ENCODE results near the gene SLC6A2. TPM values are rescaled to one million over a fixed set of nuclear protein-coding genes. Genes with fewer than 3 reads are reported as not detected.

The SLC6A2 gene
- total and polyA plus RNA-seq, 4 experiments from 2014 or later: not detected

Other genes starting within 250 kb of the SLC6A2 start
- gene MMP2, start 176.8 kb upstream of the SLC6A2 start, total RNA-seq: under 1 TPM; 0.55 to 0.84 TPM
- not detected for gene MMP2, start 176.8 kb upstream of the SLC6A2 start, polyA plus RNA-seq
- gene LPCAT2, start 146.9 kb upstream of the SLC6A2 start, total RNA-seq: under 1 TPM; 0.47 to 0.76 TPM
- gene LPCAT2, start 146.9 kb upstream of the SLC6A2 start, polyA plus RNA-seq: not detected
- gene CAPNS2, start 89.3 kb upstream of the SLC6A2 start, total RNA-seq: not detected
- gene CAPNS2, start 89.3 kb upstream of the SLC6A2 start, polyA plus RNA-seq: not detected
- gene CES1, start 177.1 kb downstream of the SLC6A2 start, total RNA-seq: under 1 TPM; 0.47 to 0.81 TPM
- gene CES1, start 177.1 kb downstream of the SLC6A2 start, polyA plus RNA-seq: 1 to 10 TPM; 1.4 to 2.1 TPM
- gene CES5A, start 219.4 kb downstream of the SLC6A2 start, total RNA-seq: not detected
- gene CES5A, start 219.4 kb downstream of the SLC6A2 start, polyA plus RNA-seq: not detected

All from CD4-positive, alpha-beta memory T cell (primary cell).